ENCODE measurements around the gene SCN3A. TPM values are rescaled to one million over a fixed set of nuclear protein-coding genes. Genes with fewer than 3 reads are reported as not detected.

Gene SCN3A
- total RNA-seq, 1 experiment from 2014 or later: not detected

- no TSS peak for BruUV-seq (replicated peaks)
- CTCF ChIA-PET: no interaction called here
- Mint-ChIP-seq H3K4me3 (ENCODE audit: unreplicated experiment) (no peak overlapping the region), H3K27me3 (ENCODE audit: insufficient read depth, unreplicated experiment) (peaks cover 73% of the 10 kb centered on the region), H3K9me3 (ENCODE audit: unreplicated experiment) (no peaks in the 10 kb centered on the region), H3K4me1 (ENCODE audit: insufficient read depth, unreplicated experiment) (no peaks in the 10 kb centered on the region), H3K27ac (ENCODE audit: low read depth, unreplicated experiment) (no peak overlapping the region), H3K36me3 (ENCODE audit: insufficient read depth, unreplicated experiment) (no peaks in the 10 kb centered on the region)
- POLR2A ChIA-PET: no interaction called here
- intact Hi-C loops (cut with micrococcal nuclease): no loop called here
- no peak for DNase-seq (ENCODE audit: unreplicated experiment)
- TF ChIP-seq CTCF (IDR thresholded peaks at IDR 0.05; ENCODE audit: unreplicated experiment): no peak
Observed at GRCh38 chr2:165087933-165088901, 115.6 kb downstream of the SCN3A start.

DNA sequence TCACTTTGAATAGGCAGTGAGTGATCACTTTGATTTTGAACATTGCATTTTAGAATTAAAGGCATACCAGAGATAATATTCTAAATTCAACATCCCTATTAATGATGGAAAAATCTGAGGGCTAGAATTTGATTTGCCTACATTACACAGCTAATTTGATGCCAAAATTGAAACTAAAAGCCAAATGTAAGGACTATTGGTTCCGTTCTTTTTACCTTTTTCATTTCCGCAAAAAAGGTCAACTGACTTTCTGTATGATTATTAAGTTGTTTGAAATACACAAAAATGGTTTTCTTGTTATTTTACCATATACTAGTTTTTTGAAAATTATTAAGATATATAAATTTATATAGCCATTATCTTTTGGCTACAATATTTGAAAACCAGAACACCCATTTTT lies 117.5 kb downstream of the SCN3A start:
- TF ChIP-seq CTCF (IDR thresholded peaks at IDR 0.05; ENCODE audit: unreplicated experiment): no peak
- Mint-ChIP-seq H3K36me3 (ENCODE audit: insufficient read depth, unreplicated experiment) (no peaks in the 10 kb centered on the region), H3K27ac (ENCODE audit: low read depth, unreplicated experiment) (no peak overlapping the region), H3K4me1 (ENCODE audit: insufficient read depth, unreplicated experiment) (no peaks in the 10 kb centered on the region), H3K27me3 (ENCODE audit: insufficient read depth, unreplicated experiment) (peaks cover 69% of the 10 kb centered on the region), H3K9me3 (ENCODE audit: unreplicated experiment) (no peaks in the 10 kb centered on the region), H3K4me3 (ENCODE audit: unreplicated experiment) (no peak overlapping the region)
- CTCF ChIA-PET: no interaction called here
- intact Hi-C loops (cut with micrococcal nuclease): no loop called here
- DNase-seq (ENCODE audit: unreplicated experiment): no peak
- POLR2A ChIA-PET: no interaction called here
- BruUV-seq (replicated peaks): no TSS peak

DNA sequence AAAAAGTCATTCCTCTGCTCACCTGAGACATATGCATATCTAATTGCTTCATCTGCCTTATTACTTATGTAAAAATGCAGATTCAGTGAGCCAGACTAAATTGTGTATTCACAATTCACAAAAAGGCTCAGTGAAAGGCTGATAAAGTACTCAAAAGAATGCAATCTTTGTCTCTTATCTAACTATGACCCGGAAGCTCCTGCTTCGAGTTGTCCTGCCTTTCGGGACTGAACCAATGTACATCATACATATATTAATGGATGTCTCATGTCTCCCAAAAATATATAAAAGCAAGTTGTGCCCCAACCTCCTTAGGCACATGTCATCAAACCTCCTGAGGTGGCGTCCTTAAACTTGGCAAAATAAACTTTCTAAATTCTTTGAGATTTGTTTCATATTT lies 120.5 kb downstream of the SCN3A start:
- DNase-seq (ENCODE audit: unreplicated experiment): no peak
- POLR2A ChIA-PET: no interaction called here
- Mint-ChIP-seq H3K4me1 (ENCODE audit: insufficient read depth, unreplicated experiment) (no peaks in the 10 kb centered on the region), H3K4me3 (ENCODE audit: unreplicated experiment) (no peak overlapping the region), H3K36me3 (ENCODE audit: insufficient read depth, unreplicated experiment) (no peaks in the 10 kb centered on the region), H3K9me3 (ENCODE audit: unreplicated experiment) (no peaks in the 10 kb centered on the region), H3K27me3 (ENCODE audit: insufficient read depth, unreplicated experiment) (peaks cover 63% of the 10 kb centered on the region), H3K27ac (ENCODE audit: low read depth, unreplicated experiment) (no peak overlapping the region)
- CTCF ChIA-PET: interaction anchor here (0.6 to 1.4 kb wide), 2 partner anchors 12 to 364 kb away, joined by 3 to 5 read pairs; no protein-coding TSS in a partner anchor
- intact Hi-C loops (cut with micrococcal nuclease): no loop called here
- no TSS peak for BruUV-seq (replicated peaks)
- TF ChIP-seq CTCF (IDR thresholded peaks at IDR 0.05; ENCODE audit: unreplicated experiment): no peak

- Mint-ChIP-seq H3K27me3 (ENCODE audit: insufficient read depth, unreplicated experiment) (peaks cover 63% of the 10 kb centered on the region), H3K4me3 (ENCODE audit: unreplicated experiment) (no peak overlapping the region), H3K36me3 (ENCODE audit: insufficient read depth, unreplicated experiment) (no peaks in the 10 kb centered on the region), H3K9me3 (ENCODE audit: unreplicated experiment) (no peaks in the 10 kb centered on the region), H3K27ac (ENCODE audit: low read depth, unreplicated experiment) (no peak overlapping the region), H3K4me1 (ENCODE audit: insufficient read depth, unreplicated experiment) (no peaks in the 10 kb centered on the region)
- no peak for TF ChIP-seq CTCF (IDR thresholded peaks at IDR 0.05; ENCODE audit: unreplicated experiment)
- no TSS peak for BruUV-seq (replicated peaks)
- POLR2A ChIA-PET: no interaction called here
- CTCF ChIA-PET: interaction anchor here (0.5 to 1.4 kb wide), 3 partner anchors 13 to 364 kb away, joined by 3 to 5 read pairs (median 3); no protein-coding TSS in a partner anchor
- intact Hi-C loops (cut with micrococcal nuclease): no loop called here
- DNase-seq (ENCODE audit: unreplicated experiment): no peak
Observed at GRCh38 chr2:165082479-165082878, 121.4 kb downstream of the SCN3A start.

All from MCF 10A (cell line).